Measurements from ENCODE around the gene ADNP2.

DNA sequence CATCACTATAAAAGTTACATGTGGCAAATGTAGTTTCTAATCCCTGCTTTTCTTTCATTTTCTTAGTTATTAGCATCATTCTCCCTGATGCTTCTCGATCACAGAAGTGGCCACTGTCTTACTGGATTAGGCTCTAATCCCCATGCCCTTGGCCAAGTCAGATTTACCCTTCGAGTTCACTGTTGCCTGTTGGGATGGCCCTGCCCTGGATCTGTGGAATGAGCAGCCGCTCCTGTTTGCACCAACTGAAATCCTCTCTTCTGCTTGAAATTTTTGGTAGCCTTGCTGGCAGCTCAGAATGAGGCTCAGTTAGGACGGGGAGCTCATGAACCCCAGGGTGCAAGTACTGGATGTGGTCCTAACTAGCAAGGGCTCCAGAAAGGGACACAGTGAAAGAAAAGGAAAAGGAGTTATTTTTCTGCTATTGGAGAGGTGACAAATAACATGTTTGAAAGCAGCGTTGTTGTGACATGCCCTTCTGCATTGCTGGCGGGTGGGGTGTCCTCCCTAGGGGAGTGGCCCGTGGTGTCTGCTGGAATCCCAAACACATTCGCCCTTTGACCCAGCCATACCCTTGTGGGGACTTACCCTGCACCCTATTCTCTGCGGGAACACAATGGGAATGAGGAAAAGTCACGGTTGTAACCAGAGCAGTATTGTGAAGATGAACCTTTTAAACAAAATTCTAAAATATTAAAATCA is 40.3 kb upstream of the ADNP2 start:
- TF ChIP-seq, protein P1, sequence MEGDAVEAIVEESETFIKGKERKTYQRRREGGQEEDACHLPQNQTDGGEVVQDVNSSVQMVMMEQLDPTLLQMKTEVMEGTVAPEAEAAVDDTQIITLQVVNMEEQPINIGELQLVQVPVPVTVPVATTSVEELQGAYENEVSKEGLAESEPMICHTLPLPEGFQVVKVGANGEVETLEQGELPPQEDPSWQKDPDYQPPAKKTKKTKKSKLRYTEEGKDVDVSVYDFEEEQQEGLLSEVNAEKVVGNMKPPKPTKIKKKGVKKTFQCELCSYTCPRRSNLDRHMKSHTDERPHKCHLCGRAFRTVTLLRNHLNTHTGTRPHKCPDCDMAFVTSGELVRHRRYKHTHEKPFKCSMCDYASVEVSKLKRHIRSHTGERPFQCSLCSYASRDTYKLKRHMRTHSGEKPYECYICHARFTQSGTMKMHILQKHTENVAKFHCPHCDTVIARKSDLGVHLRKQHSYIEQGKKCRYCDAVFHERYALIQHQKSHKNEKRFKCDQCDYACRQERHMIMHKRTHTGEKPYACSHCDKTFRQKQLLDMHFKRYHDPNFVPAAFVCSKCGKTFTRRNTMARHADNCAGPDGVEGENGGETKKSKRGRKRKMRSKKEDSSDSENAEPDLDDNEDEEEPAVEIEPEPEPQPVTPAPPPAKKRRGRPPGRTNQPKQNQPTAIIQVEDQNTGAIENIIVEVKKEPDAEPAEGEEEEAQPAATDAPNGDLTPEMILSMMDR (IDR thresholded peaks at IDR 0.05): no peak
- TF ChIP-seq POLR2A (IDR thresholded peaks at IDR 0.05; ENCODE audit: low read depth) (no peak), POLR2AphosphoS5 (IDR thresholded peaks at IDR 0.05) (no peak)

Measured in esophagus muscularis mucosa (tissue), 3 donors.